ENCODE data around the gene HLCS.

The HLCS gene

GRCh38 chr21:36879827-36880226 is 86.6 kb downstream of the HLCS start:
- DNase-seq = no peak

- DNase-seq = no peak
These were observed 88.7 kb downstream of the HLCS start for GRCh38 chr21:36877741-36878140.

GRCh38 chr21:36874665-36875064 is 91.8 kb downstream of the HLCS start:
- no peak for DNase-seq

- DNase-seq = no peak
These were observed 93.0 kb downstream of the HLCS start for GRCh38 chr21:36873513-36873912.

- no peak for DNase-seq
These were observed 99.1 kb downstream of the HLCS start for GRCh38 chr21:36867291-36867905.

- DNase-seq = no peak
These were observed 100.0 kb downstream of the HLCS start for GRCh38 chr21:36866419-36866818.

- DNase-seq = no peak
These were observed 101.5 kb downstream of the HLCS start for GRCh38 chr21:36864974-36865373.

GRCh38 chr21:36863260-36863659 is 103.2 kb downstream of the HLCS start:
- no peak for DNase-seq

GRCh38 chr21:36861595-36862323 is 104.7 kb downstream of the HLCS start:
- no peak for DNase-seq

GRCh38 chr21:36860736-36861594 is 105.5 kb downstream of the HLCS start:
- DNase-seq = no peak

- DNase-seq = peak in 1 of 2 experiments; percentile 8
These were observed 106.5 kb downstream of the HLCS start for GRCh38 chr21:36859744-36860501.

GRCh38 chr21:36858320-36858957 is 108.0 kb downstream of the HLCS start:
- no peak for DNase-seq

- no peak for DNase-seq
These were observed 109.8 kb downstream of the HLCS start for GRCh38 chr21:36856643-36857042.

GRCh38 chr21:36854391-36854790 is 112.1 kb downstream of the HLCS start:
- peak; percentile 27 to 38 for DNase-seq

- no peak for DNase-seq
These were observed 113.6 kb downstream of the HLCS start for GRCh38 chr21:36852864-36853263.

- DNase-seq = no peak
These were observed 114.2 kb downstream of the HLCS start for GRCh38 chr21:36852293-36852692.

GRCh38 chr21:36851121-36851520 is 115.3 kb downstream of the HLCS start:
- no peak for DNase-seq

GRCh38 chr21:36850372-36850771 is 116.1 kb downstream of the HLCS start:
- DNase-seq = no peak

GRCh38 chr21:36849461-36850105 is 116.9 kb downstream of the HLCS start:
- no peak for DNase-seq

GRCh38 chr21:36848730-36849274 is 117.7 kb downstream of the HLCS start:
- no peak for DNase-seq

GRCh38 chr21:36847189-36847588 is 119.3 kb downstream of the HLCS start:
- no peak for DNase-seq

- no peak for DNase-seq
These were observed 119.8 kb downstream of the HLCS start for GRCh38 chr21:36846631-36847030.
